Endodermal cell (in vitro differentiated cells): ENCODE data around the gene TTC34. TPM values are rescaled to one million over a fixed set of nuclear protein-coding genes. Genes with fewer than 3 reads are reported as not detected.

Experiments used
- DNase-seq: peaks from one replicate; pipeline ENCODE4 v3.0.0-alpha.2; 2017
- H3K27ac ChIP-seq: 2 replicates; pipeline ENCODE4 v1.5.1; 2013; ENCODE audit warnings: mild to moderate bottlenecking, low read depth, low read length, moderate library complexity
- H3K27me3 ChIP-seq: 2 replicates; pipeline ENCODE4 v1.6.1; 2013; ENCODE audit warnings: mild to moderate bottlenecking, low read length, moderate library complexity; ENCODE audit not compliant: insufficient read depth, control insufficient read depth, poor library complexity, severe bottlenecking
- H3K36me3 ChIP-seq: 2 replicates; pipeline ENCODE4 v1.7.0; 2013; ENCODE audit warnings: mild to moderate bottlenecking, low read length, moderate library complexity; ENCODE audit not compliant: control insufficient read depth, insufficient read depth
- H3K4me1 ChIP-seq: one replicate; pipeline ENCODE4 v1.7.0; 2013; ENCODE audit warnings: low read length; ENCODE audit not compliant: control insufficient read depth, insufficient read depth
- H3K4me3 ChIP-seq: 2 replicates; pipeline ENCODE4 v1.5.1; 2013; ENCODE audit warnings: mild to moderate bottlenecking, low read length, moderate library complexity
- H3K9ac ChIP-seq: 2 replicates; pipeline ENCODE4 v1.6.1; 2013; ENCODE audit warnings: mild to moderate bottlenecking, low read length, moderate library complexity; ENCODE audit not compliant: poor library complexity, severe bottlenecking; ENCODE audit errors: extremely low read depth
- H3K9me3 ChIP-seq: 2 replicates; pipeline ENCODE4 v1.6.1; 2013; ENCODE audit warnings: mild to moderate bottlenecking, low read length, moderate library complexity; ENCODE audit not compliant: control insufficient read depth
- H3K27ac Mint-ChIP-seq: 2 replicates; pipeline ENCODE4 v1.8.0; 2020; ENCODE audit warnings: mixed read lengths
- H3K27me3 Mint-ChIP-seq: 2 replicates; pipeline ENCODE4 v1.8.0; 2021; ENCODE audit warnings: mild to moderate bottlenecking, mixed read lengths; ENCODE audit not compliant: insufficient read depth
- H3K36me3 Mint-ChIP-seq: 2 replicates; pipeline ENCODE4 v1.8.0; 2020; ENCODE audit warnings: low read depth, mixed read lengths
- H3K4me1 Mint-ChIP-seq: 2 replicates; pipeline ENCODE4 v1.8.0; 2020; ENCODE audit warnings: mixed read lengths
- H3K4me3 Mint-ChIP-seq: 2 replicates; pipeline ENCODE4 v1.8.0; 2020; ENCODE audit warnings: mild to moderate bottlenecking, moderate library complexity, mixed read lengths
- H3K9me3 Mint-ChIP-seq: 2 replicates; pipeline ENCODE4 v1.8.0; 2020; ENCODE audit warnings: mild to moderate bottlenecking, mixed read lengths
- WGBS, 2 experiments: methylation state at CpG; one replicate each; pipeline versions ENCODE4 v1.1.5 to v1.1.7; 2013; ENCODE audit warnings: missing lambda C conversion rate in 2 of 2, mixed read lengths in 1 of 2; ENCODE audit not compliant: insufficient coverage in 1 of 2, insufficient read length in 1 of 2; 5-methylcytosine and 5-hydroxymethylcytosine counted together
- total RNA-seq, 2 donors: library from RNA; stranded (reverse); fragmentation: NEBNext Ultra II Directional in 1 of 2; extraction: Animal tissue kit (Norgen Biotek cat#: 25700) in 1 of 2; gene quantifications; 2 replicates in 1 of 2; 3 replicates in 1 of 2; pipeline ENCODE4 v1.2.1, GENCODE V29; 2021
- TF ChIP-seq, protein P1 (sequence below): fragments of 200-600 bp; sonication (generic); conservative IDR thresholded peaks from 2 replicates; pipeline ENCODE4 v1.5.0; 2021; ENCODE audit warnings: antibody characterized with exemption, mild to moderate bottlenecking

Gene TTC34
- total RNA-seq, 2 donors from 2014 or later, result 2.4 to 3.1 TPM

GRCh38 chr1:2591233-2591580 lies 210.3 kb downstream of the TTC34 start:
- TF ChIP-seq, protein P1, sequence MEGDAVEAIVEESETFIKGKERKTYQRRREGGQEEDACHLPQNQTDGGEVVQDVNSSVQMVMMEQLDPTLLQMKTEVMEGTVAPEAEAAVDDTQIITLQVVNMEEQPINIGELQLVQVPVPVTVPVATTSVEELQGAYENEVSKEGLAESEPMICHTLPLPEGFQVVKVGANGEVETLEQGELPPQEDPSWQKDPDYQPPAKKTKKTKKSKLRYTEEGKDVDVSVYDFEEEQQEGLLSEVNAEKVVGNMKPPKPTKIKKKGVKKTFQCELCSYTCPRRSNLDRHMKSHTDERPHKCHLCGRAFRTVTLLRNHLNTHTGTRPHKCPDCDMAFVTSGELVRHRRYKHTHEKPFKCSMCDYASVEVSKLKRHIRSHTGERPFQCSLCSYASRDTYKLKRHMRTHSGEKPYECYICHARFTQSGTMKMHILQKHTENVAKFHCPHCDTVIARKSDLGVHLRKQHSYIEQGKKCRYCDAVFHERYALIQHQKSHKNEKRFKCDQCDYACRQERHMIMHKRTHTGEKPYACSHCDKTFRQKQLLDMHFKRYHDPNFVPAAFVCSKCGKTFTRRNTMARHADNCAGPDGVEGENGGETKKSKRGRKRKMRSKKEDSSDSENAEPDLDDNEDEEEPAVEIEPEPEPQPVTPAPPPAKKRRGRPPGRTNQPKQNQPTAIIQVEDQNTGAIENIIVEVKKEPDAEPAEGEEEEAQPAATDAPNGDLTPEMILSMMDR, result no peak
- Histone ChIP-seq H3K27ac (no peak overlapping the region), H3K9ac (no peak overlapping the region), H3K27me3 (no peaks in the 10 kb centered on the region), H3K36me3 (no peaks in the 10 kb centered on the region), H3K4me1 (no peaks in the 10 kb centered on the region), H3K9me3 (no peaks in the 10 kb centered on the region), H3K4me3 (no peak overlapping the region)
- H3K9me3 Mint-ChIP-seq, result peaks cover 12% of the 10 kb centered on the region
- no peak overlapping the region for H3K27ac Mint-ChIP-seq
- no peaks in the 10 kb centered on the region for H3K4me1 Mint-ChIP-seq
- no peak overlapping the region for H3K4me3 Mint-ChIP-seq
- DNase-seq, result no peak
- H3K36me3 Mint-ChIP-seq, result peaks cover 15% of the 10 kb centered on the region
- H3K27me3 Mint-ChIP-seq, result peaks cover 2% of the 10 kb centered on the region
- WGBS, 2 experiments, result 93 to 100% methylated on average over 2 to 5 of the region's 5 CpGs

DNA sequence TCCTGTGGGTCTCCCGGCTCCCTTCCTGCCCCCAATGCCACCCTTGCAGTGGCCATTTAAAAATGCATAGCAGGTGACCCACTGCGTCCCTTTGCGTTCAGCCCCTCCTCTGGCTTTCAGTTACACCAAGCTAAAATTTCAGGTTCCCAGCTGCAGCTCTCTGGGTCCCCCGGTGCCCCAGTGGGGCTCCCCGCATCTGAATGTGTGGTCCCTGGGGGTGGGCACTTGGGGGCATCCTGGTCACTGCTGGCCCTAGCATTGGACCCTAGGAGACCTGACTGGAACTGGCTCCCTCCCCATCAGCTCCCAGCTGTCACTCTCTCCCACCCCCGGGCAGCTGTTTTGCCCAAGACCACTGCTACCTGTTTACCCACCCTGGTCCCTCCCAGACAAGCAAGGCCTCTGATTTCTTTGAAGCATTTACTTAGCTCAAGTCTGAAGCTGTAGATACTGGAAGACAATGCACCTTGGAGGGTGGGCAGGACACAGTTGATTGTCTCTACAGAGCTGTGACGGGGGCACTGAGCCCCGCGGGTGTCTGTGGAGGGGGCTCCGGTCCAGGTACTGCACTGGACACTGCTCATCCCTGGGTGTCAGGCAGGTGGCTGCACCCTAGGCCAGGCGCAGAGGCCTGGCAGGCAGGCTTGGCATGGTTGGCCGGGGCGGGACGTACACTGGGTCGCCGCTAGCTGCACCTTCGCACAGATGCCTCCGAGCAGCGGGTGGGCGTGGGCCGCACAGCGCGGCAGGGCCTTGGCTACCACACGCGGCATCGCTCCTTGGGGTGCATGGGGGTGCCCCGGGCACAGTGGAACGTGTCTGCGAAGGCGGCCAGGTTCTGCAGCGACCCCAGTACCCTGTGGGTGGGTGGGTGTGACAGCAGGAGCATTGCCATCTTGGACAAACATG lies 211.0 kb downstream of the TTC34 start:
- H3K4me1 Mint-ChIP-seq, result no peaks in the 10 kb centered on the region
- WGBS, 2 experiments, result 95 to 99% methylated on average over 10 to 31 of the region's 31 CpGs
- peaks cover 2% of the 10 kb centered on the region for H3K27me3 Mint-ChIP-seq
- H3K36me3 Mint-ChIP-seq, result peaks cover 15% of the 10 kb centered on the region
- no peak overlapping the region for H3K27ac Mint-ChIP-seq
- Histone ChIP-seq H3K27ac (no peak overlapping the region), H3K9me3 (no peaks in the 10 kb centered on the region), H3K27me3 (no peaks in the 10 kb centered on the region), H3K4me3 (no peak overlapping the region), H3K36me3 (no peaks in the 10 kb centered on the region), H3K4me1 (no peaks in the 10 kb centered on the region), H3K9ac (no peak overlapping the region)
- TF ChIP-seq, protein P1, result no peak
- H3K9me3 Mint-ChIP-seq, result peaks cover 12% of the 10 kb centered on the region
- DNase-seq, result no peak
- H3K4me3 Mint-ChIP-seq, result no peak overlapping the region

DNA sequence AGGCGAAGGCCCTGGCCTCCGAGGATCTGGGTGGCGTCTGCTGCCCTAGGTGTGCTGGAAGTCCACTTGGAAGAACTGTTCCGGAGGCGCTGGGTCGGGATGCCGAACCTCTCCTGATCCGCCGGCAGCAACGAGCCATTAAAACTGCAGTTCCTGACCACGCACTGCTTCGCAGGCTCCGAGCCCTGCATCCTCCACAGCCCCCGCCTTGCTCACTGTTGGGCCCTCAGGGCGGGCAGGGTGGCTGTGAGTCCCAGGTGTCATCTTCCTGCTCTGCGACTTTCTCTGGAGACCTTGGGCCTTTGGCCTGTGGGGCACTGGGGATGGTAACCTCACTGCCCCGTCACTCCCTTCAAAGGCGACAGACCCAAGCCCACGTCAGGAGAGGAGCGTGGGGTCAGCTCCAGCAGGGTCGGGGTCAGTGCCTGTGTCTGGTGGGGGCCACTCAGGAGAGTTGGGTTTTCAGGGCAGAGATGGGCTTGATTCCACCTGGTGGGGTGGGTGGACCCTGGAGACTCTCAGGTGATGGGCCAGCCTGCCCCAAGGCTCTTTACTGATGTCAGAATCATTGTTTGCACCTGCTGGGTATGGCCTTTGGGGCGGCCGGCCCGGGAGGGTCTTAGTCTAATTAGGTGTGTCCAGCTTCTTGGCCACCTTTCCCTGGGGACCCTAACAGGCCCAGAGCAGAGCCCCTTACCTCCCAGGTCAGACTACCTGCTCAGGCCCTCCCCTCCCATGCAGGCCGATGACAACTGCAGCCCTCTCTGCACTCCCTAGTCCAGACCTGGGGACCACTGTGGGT lies 211.9 kb downstream of the TTC34 start:
- Histone ChIP-seq H3K27ac (no peak overlapping the region), H3K9me3 (no peaks in the 10 kb centered on the region), H3K4me3 (no peak overlapping the region), H3K36me3 (no peaks in the 10 kb centered on the region), H3K9ac (no peak overlapping the region), H3K4me1 (no peaks in the 10 kb centered on the region), H3K27me3 (no peaks in the 10 kb centered on the region)
- 94 to 97% methylated on average over 17 to 25 of the region's 25 CpGs for WGBS, 2 experiments
- peaks cover 2% of the 10 kb centered on the region for H3K27me3 Mint-ChIP-seq
- peaks cover 15% of the 10 kb centered on the region for H3K36me3 Mint-ChIP-seq
- TF ChIP-seq, protein P1, result no peak
- peaks cover 12% of the 10 kb centered on the region for H3K9me3 Mint-ChIP-seq
- DNase-seq, result no peak
- no peak overlapping the region for H3K4me3 Mint-ChIP-seq
- H3K4me1 Mint-ChIP-seq, result no peaks in the 10 kb centered on the region
- no peak overlapping the region for H3K27ac Mint-ChIP-seq
